ENCODE measurements around the gene ZMAT1.
"Not testable (repeated sequence)": the region's sequence is repeated elsewhere in the genome, so short reads cannot be mapped to it uniquely, and the experiment has no call there.

Gene ZMAT1

DNA sequence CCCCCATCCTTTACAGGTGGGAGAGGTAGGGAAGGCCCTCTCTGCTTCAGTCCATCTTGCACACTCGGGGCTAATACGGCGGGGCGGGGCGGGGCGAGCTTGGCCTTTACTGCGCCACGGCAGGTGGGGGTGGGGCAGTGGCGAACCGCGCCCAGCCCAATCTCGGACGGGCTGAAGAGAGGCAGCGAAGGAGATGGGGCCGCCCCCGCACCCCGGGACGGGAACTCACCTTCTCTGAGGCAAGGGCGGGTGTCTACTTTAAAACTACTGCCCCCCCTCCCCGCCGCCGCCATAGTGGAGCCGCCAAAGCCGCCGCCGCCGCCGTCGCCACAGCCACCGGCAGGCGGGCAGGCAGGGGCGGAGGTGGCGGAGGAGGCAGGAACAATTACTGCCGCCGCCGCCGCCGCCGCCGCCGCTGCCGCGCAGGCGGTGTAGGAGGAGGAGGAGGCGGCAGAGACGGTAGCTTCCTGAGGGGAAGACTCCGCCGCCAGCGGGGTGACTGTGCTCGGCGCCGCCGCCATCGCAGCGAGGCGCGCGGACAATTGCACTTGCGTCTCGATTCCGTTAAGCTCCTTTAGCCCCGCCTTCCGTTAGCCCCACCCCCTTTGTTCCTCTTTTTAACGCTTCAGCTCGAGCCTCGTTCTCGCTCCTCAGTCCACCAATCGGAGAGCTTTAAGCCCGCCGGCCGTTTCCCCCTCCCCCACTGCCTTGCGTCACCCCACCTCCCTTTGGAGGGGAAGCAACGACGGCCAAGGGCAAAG is at the start of gene ZMAT1:
Gene ZMAT1, minus strand, starts transcription at position 540 of the 761 bp plus-strand sequence. Its CDS starts 19 bp downstream, at position 521.
- DNase-seq (ENCODE audit: low spot score), result peak; percentile 69

DNA sequence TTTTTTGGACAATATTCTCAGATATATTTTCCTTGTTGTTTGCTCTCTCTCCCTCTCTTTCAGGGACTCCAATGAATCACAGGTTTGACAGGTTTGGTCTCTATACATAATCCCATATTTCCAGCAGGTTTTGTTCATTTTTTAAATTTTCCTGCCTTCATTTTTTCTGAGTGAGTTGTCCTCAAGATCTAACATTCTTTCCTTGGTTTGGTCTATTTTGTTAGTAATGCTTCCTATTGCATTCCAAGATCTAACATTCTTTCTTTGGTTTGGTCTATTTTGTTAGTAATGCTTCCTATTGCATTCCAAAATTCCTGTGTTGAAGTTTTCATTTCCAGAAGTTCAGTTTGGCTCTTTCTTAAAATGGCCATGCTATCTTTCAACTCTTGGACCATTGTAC is 45.3 kb upstream of the ZMAT1 start:
- DNase-seq (ENCODE audit: low spot score), result no peak

DNA sequence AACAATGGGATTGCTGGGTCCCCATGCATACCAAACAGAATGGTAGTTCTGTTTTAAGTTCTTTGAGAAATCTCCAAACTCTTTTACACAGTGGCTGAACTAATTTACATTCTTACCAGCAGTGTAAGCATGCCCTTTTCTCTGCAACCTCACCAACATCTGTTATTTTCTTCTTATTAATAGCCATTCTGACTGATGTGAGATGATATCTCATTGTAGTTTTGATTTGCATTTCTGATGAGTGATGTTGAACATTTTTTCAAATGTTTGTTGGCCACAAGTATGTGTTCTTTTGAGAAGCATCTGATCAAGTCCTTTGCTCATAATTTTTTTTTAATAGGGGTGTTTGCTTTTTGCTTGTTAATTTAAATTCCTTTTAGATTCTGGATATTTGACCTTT is 41.2 kb upstream of the ZMAT1 start:
- no peak for DNase-seq (ENCODE audit: low spot score)

- not testable (repeated sequence) for DNase-seq (ENCODE audit: low spot score)
Observed at GRCh38 chrX:101964923-101965539, 33.2 kb upstream of the ZMAT1 start.

GRCh38 chrX:101958139-101958538 is 26.3 kb upstream of the ZMAT1 start:
- no peak for DNase-seq (ENCODE audit: low spot score)

- no peak for DNase-seq (ENCODE audit: low spot score)
Observed at GRCh38 chrX:101957174-101957573, 25.3 kb upstream of the ZMAT1 start.

DNA sequence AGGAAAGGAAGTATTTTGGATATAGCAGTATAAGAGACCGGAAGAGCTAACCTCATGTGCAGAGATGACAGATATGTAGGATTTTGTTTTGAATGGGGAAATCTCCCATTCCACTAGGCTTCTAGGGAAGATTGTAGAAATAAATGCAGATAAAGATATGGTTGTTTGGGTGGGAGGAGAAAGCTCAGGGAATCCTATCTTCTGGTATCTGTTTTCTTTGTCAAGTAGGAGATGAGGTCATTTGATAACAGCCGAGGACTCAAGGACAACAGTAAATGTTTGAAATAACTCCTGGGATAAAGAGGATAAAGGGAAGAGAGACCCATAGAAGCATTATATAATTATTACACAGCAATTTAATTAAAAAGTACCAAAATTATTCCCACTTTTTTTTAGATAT is 24.7 kb upstream of the ZMAT1 start:
- no peak for DNase-seq (ENCODE audit: low spot score)

DNA sequence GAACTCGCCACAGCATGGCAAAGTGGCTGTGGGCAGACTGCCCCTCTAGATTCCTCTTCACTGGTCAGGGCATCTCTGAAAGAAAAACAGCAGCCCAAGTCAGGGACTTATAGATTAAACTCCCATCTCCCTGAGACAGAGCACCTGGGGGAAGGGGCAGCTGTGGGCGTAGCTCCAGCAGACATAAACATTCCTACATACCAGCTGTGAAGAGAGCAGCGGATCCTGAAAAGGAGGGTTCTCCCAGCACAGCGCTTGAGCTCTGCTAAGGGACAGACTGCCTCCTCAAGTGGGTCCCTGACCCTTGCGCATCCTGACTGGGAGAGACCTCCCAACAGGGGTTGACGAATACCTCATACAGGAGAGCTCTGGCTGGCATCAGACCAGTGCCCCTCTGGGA is 18.8 kb upstream of the ZMAT1 start:
- no peak for DNase-seq (ENCODE audit: low spot score)

- no peak for DNase-seq (ENCODE audit: low spot score)
Observed at GRCh38 chrX:101932249-101932570, 383 bp upstream of the ZMAT1 start.

- no peak for DNase-seq (ENCODE audit: low spot score)
Observed at GRCh38 chrX:101931136-101931487, 715 bp downstream of the ZMAT1 start.

- DNase-seq (ENCODE audit: low spot score), result no peak
Observed at GRCh38 chrX:101925733-101926132, 6.1 kb downstream of the ZMAT1 start.

DNA sequence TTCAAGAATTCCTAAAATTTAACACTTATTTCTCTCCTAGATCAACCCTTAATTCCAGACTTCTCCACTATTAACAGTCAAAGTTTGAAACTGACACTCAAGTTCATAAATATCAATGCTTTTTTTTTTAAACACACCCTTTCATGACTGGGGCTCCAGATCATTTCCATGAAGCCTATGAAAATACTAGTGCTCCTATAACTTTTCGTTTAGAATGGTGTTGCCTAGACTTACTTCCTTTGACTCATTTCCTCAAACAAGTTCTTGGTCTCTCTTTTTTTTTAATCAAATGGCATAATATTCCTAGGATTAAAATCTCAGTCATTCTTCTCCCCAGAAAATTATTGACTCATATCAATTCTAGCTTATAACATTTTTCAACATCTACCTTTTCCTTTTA is 13.1 kb downstream of the ZMAT1 start:
- peak; percentile 52 for DNase-seq (ENCODE audit: low spot score)

- no peak for DNase-seq (ENCODE audit: low spot score)
Observed at GRCh38 chrX:101906136-101906796, 25.6 kb downstream of the ZMAT1 start.

- no peak for DNase-seq (ENCODE audit: low spot score)
Observed at GRCh38 chrX:101904996-101905395, 26.8 kb downstream of the ZMAT1 start.

Data from kidney capillary endothelial cell (primary cell).